Retinal pigment epithelial cell (primary cell): ENCODE results near the gene TRIM58.

Source experiments
- DNase-seq: peaks from one replicate; pipeline ENCODE4 v3.0.0-alpha.2; 2010; ENCODE audit warnings: low read depth
- H3K4me3 ChIP-seq: 2 replicates; pipeline ENCODE4 v1.5.1; 2011; ENCODE audit warnings: mild to moderate bottlenecking, low read length, control low read depth, moderate library complexity
- TF ChIP-seq, protein P1 (sequence below): conservative IDR thresholded peaks from 2 replicates; pipeline ENCODE4 v1.5.1; 2011; ENCODE audit warnings: low read depth, low read length, control low read depth, inconsistent platforms

The TRIM58 gene

GRCh38 chr1:247884797-247885413, 27.9 kb downstream of the TRIM58 start:
- no peak for DNase-seq
- TF ChIP-seq, protein P1, sequence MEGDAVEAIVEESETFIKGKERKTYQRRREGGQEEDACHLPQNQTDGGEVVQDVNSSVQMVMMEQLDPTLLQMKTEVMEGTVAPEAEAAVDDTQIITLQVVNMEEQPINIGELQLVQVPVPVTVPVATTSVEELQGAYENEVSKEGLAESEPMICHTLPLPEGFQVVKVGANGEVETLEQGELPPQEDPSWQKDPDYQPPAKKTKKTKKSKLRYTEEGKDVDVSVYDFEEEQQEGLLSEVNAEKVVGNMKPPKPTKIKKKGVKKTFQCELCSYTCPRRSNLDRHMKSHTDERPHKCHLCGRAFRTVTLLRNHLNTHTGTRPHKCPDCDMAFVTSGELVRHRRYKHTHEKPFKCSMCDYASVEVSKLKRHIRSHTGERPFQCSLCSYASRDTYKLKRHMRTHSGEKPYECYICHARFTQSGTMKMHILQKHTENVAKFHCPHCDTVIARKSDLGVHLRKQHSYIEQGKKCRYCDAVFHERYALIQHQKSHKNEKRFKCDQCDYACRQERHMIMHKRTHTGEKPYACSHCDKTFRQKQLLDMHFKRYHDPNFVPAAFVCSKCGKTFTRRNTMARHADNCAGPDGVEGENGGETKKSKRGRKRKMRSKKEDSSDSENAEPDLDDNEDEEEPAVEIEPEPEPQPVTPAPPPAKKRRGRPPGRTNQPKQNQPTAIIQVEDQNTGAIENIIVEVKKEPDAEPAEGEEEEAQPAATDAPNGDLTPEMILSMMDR, result no peak
- no peak overlapping the region for H3K4me3 ChIP-seq

GRCh38 chr1:247895163-247895637, 38.2 kb downstream of the TRIM58 start, which contains the start of gene OR2W3:
TSS of gene OR2W3 (plus strand) at chr1:247895587. CDS start at chr1:247895587, 0 bp downstream.
- TF ChIP-seq, protein P1, result no peak
- DNase-seq, result no peak
- H3K4me3 ChIP-seq, result no peak within 1 kb of the TSS

DNA sequence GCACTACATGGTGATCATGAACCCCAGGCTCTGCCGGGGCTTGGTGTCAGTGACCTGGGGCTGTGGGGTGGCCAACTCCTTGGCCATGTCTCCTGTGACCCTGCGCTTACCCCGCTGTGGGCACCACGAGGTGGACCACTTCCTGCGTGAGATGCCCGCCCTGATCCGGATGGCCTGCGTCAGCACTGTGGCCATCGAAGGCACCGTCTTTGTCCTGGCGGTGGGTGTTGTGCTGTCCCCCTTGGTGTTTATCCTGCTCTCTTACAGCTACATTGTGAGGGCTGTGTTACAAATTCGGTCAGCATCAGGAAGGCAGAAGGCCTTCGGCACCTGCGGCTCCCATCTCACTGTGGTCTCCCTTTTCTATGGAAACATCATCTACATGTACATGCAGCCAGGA, 39.0 kb downstream of the TRIM58 start:
- no peak overlapping the region for H3K4me3 ChIP-seq
- no peak for DNase-seq
- TF ChIP-seq, protein P1, result no peak

- TF ChIP-seq, protein P1, result no peak
- no peak for DNase-seq
- H3K4me3 ChIP-seq, result no peak overlapping the region
These were observed 47.1 kb downstream of the TRIM58 start for GRCh38 chr1:247904122-247904521.

DNA sequence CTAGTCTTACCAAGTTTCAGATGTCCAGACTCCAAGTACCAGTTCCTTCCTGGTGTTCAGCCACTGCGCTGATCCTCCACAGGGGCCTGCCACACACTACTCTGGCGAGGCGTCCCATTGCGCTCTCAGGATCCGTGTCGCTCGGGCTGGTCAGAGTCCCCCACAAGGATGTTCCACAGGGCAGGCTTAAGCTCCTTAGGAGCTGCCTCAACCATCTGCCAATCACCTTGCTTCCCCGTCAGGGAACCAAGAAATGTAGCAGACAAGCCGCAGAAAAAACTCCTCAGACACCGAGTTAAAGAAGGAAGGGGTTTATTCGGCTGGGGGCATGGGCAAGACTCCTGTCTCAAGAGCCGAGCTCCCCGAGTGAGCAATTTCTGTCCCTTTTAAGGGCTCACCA, 48.2 kb downstream of the TRIM58 start:
- no peak for DNase-seq
- H3K4me3 ChIP-seq, result no peak overlapping the region

GRCh38 chr1:247905910-247906503, 49.0 kb downstream of the TRIM58 start:
- TF ChIP-seq, protein P1, result no peak
- DNase-seq, result no peak
- H3K4me3 ChIP-seq, result no peak overlapping the region

More for the DNA sequence above, 48.2 kb downstream of the TRIM58 start:
- TF ChIP-seq, protein P1, result no peak
